PFSK-1 (cell line): Measurements from ENCODE around the gene GJA10.

Experiments used
- FOXP2 ChIP-seq: optimal IDR thresholded peaks from 2 replicates; pipeline ENCODE3; 2011; ENCODE audit warnings: borderline replicate concordance, control low read depth, inconsistent platforms; ENCODE audit not compliant: insufficient read depth; ENCODE audit errors: extremely low read length, extremely low read depth
- POLR2AphosphoS5 ChIP-seq: IDR thresholded peaks from 2 replicates; pipeline ENCODE4 v1.6.1; 2012; ENCODE audit warnings: low read depth, mild to moderate bottlenecking, control low read depth, low read length, moderate library complexity
- REST ChIP-seq, 2 experiments: IDR thresholded peaks; 2 replicates each; pipeline versions ENCODE4 v1.6.1 to v1.8.0; 2011 to 2012; ENCODE audit warnings: low read depth in 2 of 2, low read length in 2 of 2, control low read depth in 1 of 2, inconsistent platforms in 1 of 2, mild to moderate bottlenecking in 1 of 2, moderate library complexity in 1 of 2; ENCODE audit not compliant: insufficient read depth in 1 of 2
- SIN3A ChIP-seq: IDR thresholded peaks from 2 replicates; pipeline ENCODE4 v1.6.1; 2012; ENCODE audit warnings: mild to moderate bottlenecking, low read length, moderate library complexity, borderline replicate concordance; ENCODE audit not compliant: insufficient read depth
- TAF1 ChIP-seq: IDR thresholded peaks from 2 replicates; pipeline ENCODE4 v1.6.1; 2012; ENCODE audit warnings: low read length, control low read depth, borderline replicate concordance; ENCODE audit not compliant: insufficient read depth

The GJA10 gene

DNA sequence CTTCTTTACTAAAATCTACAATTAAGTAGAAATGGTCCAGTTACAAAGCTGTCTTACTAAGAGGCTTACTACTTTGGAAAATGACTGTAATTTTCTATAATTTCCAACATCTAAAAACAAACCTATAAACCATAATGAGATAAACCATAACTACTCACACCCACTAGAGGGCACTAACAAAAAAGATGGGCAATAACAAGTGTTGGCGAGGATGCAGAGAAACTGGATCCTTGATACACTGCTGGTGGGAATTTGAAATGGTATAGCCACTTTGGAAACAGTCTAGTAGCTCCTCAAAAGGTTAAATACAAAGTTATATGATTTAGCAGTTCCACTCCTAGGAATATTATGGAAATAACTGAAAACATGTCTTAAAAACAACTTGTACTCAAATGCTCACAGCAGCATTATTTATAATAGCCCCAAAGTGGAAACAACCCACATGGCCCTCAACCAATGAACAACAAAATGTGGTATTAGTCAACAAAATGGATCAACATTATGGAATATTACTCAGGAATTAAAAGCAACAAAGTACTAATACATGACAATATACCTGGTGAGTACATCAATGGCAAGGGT is 50.6 kb downstream of the GJA10 start:
- TF ChIP-seq SIN3A (no peak), TAF1 (no peak), POLR2AphosphoS5 (no peak), FOXP2 (no peak), REST (IDR thresholded peaks at IDR 0.05; ENCODE audit: insufficient read depth in 1 of 2, low read depth in 2 of 2, low read length in 2 of 2) (no peak)
